PC-9 (cell line): Measurements from ENCODE around the gene ORC5.

ENCODE experiments used
- CTCF ChIP-seq: fragments of 200-600 bp; sonication (generic); conservative IDR thresholded peaks from 2 replicates; pipeline ENCODE4 v1.6.1; 2017; ENCODE audit warnings: mixed run types, antibody characterized with exemption, mild to moderate bottlenecking, moderate library complexity
- EZH2 ChIP-seq: fragments of 200-600 bp; sonication (generic); IDR thresholded peaks from 2 replicates; pipeline ENCODE4 v1.8.0; 2017; ENCODE audit warnings: antibody characterized with exemption, low read depth

- no peak for TF ChIP-seq CTCF
- TF ChIP-seq EZH2 = no peak
These were observed 32.6 kb upstream of the ORC5 start for GRCh38 chr7:104240401-104240800.
